Heart left ventricle (tissue), 13 donors: Measurements from ENCODE around the gene PARP1.

Experiments used
- POLR2A ChIP-seq, 2 donors: fragments of 450-650 bp; IDR thresholded peaks; one replicate each; pipeline ENCODE4 v1.6.1; 2017; ENCODE audit warnings: antibody characterized with exemption in 2 of 2, mild to moderate bottlenecking in 2 of 2, moderate library complexity in 2 of 2
- TF ChIP-seq, protein P1 (sequence below), 12 donors: fragments of 200-600 bp; sonication (generic) in 4 of 12; IDR thresholded peaks; one replicate each; pipeline versions ENCODE4 v1.5.0 to v1.8.0; 2018 to 2022; ENCODE audit warnings: antibody characterized with exemption in 12 of 12, mild to moderate bottlenecking in 5 of 12
- donor health status: ischemic (EF 13 %, LVEDD 7.1; RV severe dilation, severe dysfunction).
- donor health status: DM: no; HTN: yes; CAD: no.
- donor health status: DM: no; HTN: no; CAD: no.
- donor health status: ischemic (EF 25% LVEDD 6.9; RV normal size, moderate dysfunction).
- donor health status: ischemic (EF 25% LVEDD 5.7; RV mildly dilated, moderate dysfunction).
- donor health status: ischemic (EF 35%, LVEDD 5.7; RV mildly dilated, moderate dysfunction).
- donor health status: nonischemic (EF 11% LVEDD 7.7; RV severe dilation, severe dysfunction).
- donor health status: DM: yes; HTN: yes; CAD: no.
- donor health status: PGD.
- donor health status: ischemic (EF 29% LVEDD 5.4; RV normal size, mild dysfunction).
- donor health status: nonischemic (EF 23%, LVEDD 6.1; RV moderate dilation, normal function).

DNA sequence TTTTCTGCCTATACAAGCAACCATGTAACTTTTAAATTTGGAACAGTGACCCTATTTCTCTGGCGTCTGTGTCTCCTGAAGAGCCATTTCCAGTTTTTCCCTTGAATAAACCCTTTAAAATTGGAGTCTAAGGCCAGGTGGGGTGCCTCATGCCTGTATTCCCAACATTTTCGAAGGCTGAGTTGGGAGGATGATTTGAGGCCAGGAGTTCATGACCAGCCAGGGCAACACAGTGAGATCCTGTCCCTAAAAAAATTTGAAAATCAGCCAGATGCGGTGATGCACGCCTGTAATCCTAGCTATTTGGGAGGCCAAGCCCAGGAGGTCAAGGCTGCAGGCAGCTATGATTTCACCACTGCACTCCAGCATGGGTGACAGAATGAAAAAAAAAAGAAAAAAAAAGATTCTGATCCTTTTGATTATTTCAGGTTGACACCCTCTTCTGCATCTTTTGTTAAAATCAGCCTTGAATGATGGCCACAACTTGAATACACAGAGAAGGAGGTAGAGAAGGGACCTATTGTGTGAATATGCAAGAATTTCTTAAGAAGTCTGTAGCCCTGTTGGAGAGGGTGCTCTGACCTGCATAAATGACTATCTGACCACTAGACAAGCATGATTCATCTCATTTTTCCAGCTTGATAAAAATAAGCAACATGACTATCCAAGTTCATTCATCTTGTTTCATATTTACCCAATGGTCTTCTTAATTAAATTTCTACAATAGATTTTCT, 40.2 kb upstream of the PARP1 start:
- TF ChIP-seq, protein P1, sequence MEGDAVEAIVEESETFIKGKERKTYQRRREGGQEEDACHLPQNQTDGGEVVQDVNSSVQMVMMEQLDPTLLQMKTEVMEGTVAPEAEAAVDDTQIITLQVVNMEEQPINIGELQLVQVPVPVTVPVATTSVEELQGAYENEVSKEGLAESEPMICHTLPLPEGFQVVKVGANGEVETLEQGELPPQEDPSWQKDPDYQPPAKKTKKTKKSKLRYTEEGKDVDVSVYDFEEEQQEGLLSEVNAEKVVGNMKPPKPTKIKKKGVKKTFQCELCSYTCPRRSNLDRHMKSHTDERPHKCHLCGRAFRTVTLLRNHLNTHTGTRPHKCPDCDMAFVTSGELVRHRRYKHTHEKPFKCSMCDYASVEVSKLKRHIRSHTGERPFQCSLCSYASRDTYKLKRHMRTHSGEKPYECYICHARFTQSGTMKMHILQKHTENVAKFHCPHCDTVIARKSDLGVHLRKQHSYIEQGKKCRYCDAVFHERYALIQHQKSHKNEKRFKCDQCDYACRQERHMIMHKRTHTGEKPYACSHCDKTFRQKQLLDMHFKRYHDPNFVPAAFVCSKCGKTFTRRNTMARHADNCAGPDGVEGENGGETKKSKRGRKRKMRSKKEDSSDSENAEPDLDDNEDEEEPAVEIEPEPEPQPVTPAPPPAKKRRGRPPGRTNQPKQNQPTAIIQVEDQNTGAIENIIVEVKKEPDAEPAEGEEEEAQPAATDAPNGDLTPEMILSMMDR (IDR thresholded peaks at IDR 0.05), result no peak
- TF ChIP-seq POLR2A (IDR thresholded peaks at IDR 0.05), result no peak
